GM19193 (cell line): ENCODE results near the gene RBM23.

ENCODE experiments used
- POLR2A ChIP-seq: IDR thresholded peaks from 4 replicates; pipeline ENCODE4 v1.6.1; 2011; ENCODE audit not compliant: insufficient read depth, insufficient read length; ENCODE audit errors: extremely low read depth

RBM23 gene

GRCh38 chr14:22861651-22862050 is 57.3 kb downstream of the RBM23 start:
- no peak for TF ChIP-seq POLR2A

GRCh38 chr14:22856428-22856827 is 62.5 kb downstream of the RBM23 start:
- TF ChIP-seq POLR2A, result no peak

GRCh38 chr14:22854963-22855724 is 63.8 kb downstream of the RBM23 start:
- no peak for TF ChIP-seq POLR2A

- no peak for TF ChIP-seq POLR2A
These were observed 65.8 kb downstream of the RBM23 start for GRCh38 chr14:22852940-22853767.

- no peak for TF ChIP-seq POLR2A
These were observed 66.4 kb downstream of the RBM23 start for GRCh38 chr14:22852599-22852939.

- no peak for TF ChIP-seq POLR2A
These were observed 67.8 kb downstream of the RBM23 start for GRCh38 chr14:22850944-22851764.

- TF ChIP-seq POLR2A, result no peak
These were observed 69.6 kb downstream of the RBM23 start for GRCh38 chr14:22849212-22849819.

- no peak for TF ChIP-seq POLR2A
These were observed 70.4 kb downstream of the RBM23 start for GRCh38 chr14:22848351-22849164.

- TF ChIP-seq POLR2A, result no peak
These were observed 71.1 kb downstream of the RBM23 start for GRCh38 chr14:22847661-22848341.

- TF ChIP-seq POLR2A, result no peak
These were observed 72.1 kb downstream of the RBM23 start for GRCh38 chr14:22846811-22847307.

GRCh38 chr14:22845821-22846625 is 72.9 kb downstream of the RBM23 start:
- TF ChIP-seq POLR2A, result no peak

- TF ChIP-seq POLR2A, result no peak
These were observed 73.9 kb downstream of the RBM23 start for GRCh38 chr14:22845103-22845394.
